Neural cell (in vitro differentiated cells): Measurements from ENCODE around the gene PDPK1. TPM values are rescaled to one million over a fixed set of nuclear protein-coding genes. Genes with fewer than 3 reads are reported as not detected.
"Not testable (repeated sequence)": the region's sequence is repeated elsewhere in the genome, so short reads cannot be mapped to it uniquely, and the experiment has no call there.

Experiments used
- H2AFZ ChIP-seq: fragments of 200-600, 300-800 bp; sonication (generic), shearing (Covaris generic); 2 replicates; pipeline ENCODE4 v1.6.0; 2014; ENCODE audit warnings: low read depth, mild to moderate bottlenecking, antibody characterized with exemption, low read length, moderate library complexity
- H3F3A ChIP-seq: fragments of 200-600 bp; shearing (Covaris generic); 2 replicates; pipeline ENCODE4 v1.6.1; 2016; ENCODE audit warnings: mild to moderate bottlenecking, moderate library complexity, mixed read lengths, antibody characterized with exemption, low read length; ENCODE audit not compliant: insufficient read depth, poor library complexity, severe bottlenecking
- H3K27ac ChIP-seq: fragments of 200-600, 300-800 bp; sonication (generic), shearing (Covaris generic); 2 replicates; pipeline ENCODE4 v1.5.1; 2014; ENCODE audit warnings: mild to moderate bottlenecking, low read length, moderate library complexity
- H3K27me3 ChIP-seq: fragments of 300-800, 200-600 bp; sonication (generic), shearing (Covaris generic); 2 replicates; pipeline ENCODE4 v1.6.0; 2014; ENCODE audit warnings: mild to moderate bottlenecking, low read depth, low read length, moderate library complexity; ENCODE audit not compliant: insufficient read depth
- H3K36me3 ChIP-seq: fragments of 300-800, 200-600 bp; sonication (generic), shearing (Covaris generic); 2 replicates; pipeline ENCODE4 v1.5.1; 2014; ENCODE audit warnings: mild to moderate bottlenecking, antibody characterized with exemption, low read length, moderate library complexity; ENCODE audit not compliant: insufficient read depth
- H3K4me2 ChIP-seq: fragments of 300-800, 200-600 bp; sonication (generic), shearing (Covaris generic); 2 replicates; pipeline ENCODE4 v1.6.0; 2014; ENCODE audit warnings: mild to moderate bottlenecking, low read length
- H3K4me3 ChIP-seq: fragments of 300-800, 200-600 bp; sonication (generic), shearing (Covaris generic); 2 replicates; pipeline ENCODE4 v1.5.1; 2014; ENCODE audit warnings: mild to moderate bottlenecking, low read length, moderate library complexity
- H3K79me2 ChIP-seq: fragments of 200-600 bp; shearing (Covaris generic); replicated peaks from 2 replicates; pipeline ENCODE4 v1.6.0; 2014; ENCODE audit warnings: mild to moderate bottlenecking, low read length, moderate library complexity; ENCODE audit not compliant: insufficient read depth
- H3K9ac ChIP-seq: fragments of 300-800, 200-600 bp; sonication (generic), shearing (Covaris generic); 2 replicates; pipeline ENCODE4 v1.6.1; 2016; ENCODE audit warnings: mild to moderate bottlenecking, low read length, mixed read lengths
- H3K9me2 ChIP-seq: fragments of 200-600 bp; shearing (Covaris generic); 2 replicates; pipeline ENCODE4 v1.6.1; 2016; ENCODE audit warnings: mild to moderate bottlenecking, low read length, mixed read lengths; ENCODE audit not compliant: insufficient read depth
- H3K9me3 ChIP-seq: fragments of 200-600, 300-800 bp; sonication (generic), shearing (Covaris generic); 2 replicates; pipeline ENCODE4 v1.6.1; 2016; ENCODE audit warnings: mild to moderate bottlenecking, mixed run types, low read length, moderate library complexity, mixed read lengths
- H4K20me1 ChIP-seq: fragments of 200-600 bp; shearing (Covaris generic); 2 replicates; pipeline ENCODE4 v1.6.1; 2016; ENCODE audit warnings: mild to moderate bottlenecking, mixed run types; ENCODE audit not compliant: insufficient read depth
- CTCF ChIP-seq: fragments of 450-650 bp; IDR thresholded peaks from 2 replicates; pipeline ENCODE4 v1.5.1; 2014; ENCODE audit warnings: antibody characterized with exemption, mild to moderate bottlenecking, moderate library complexity; ENCODE audit not compliant: poor library complexity, severe bottlenecking
- EP300 ChIP-seq: fragments of 450-650 bp; conservative IDR thresholded peaks from 2 replicates; pipeline ENCODE4 v1.6.1; 2014; ENCODE audit warnings: antibody characterized with exemption, mild to moderate bottlenecking, moderate library complexity; ENCODE audit not compliant: poor library complexity, severe bottlenecking
- EZH2 ChIP-seq: fragments of 200-600, 300-800 bp; shearing (Covaris generic), sonication (generic); IDR thresholded peaks from 2 replicates; pipeline ENCODE4 v1.6.1; 2014; ENCODE audit warnings: antibody characterized with exemption, low read length, borderline replicate concordance, mild to moderate bottlenecking; ENCODE audit not compliant: insufficient read depth, poor library complexity, severe bottlenecking
- MXI1 ChIP-seq: fragments of 450-650 bp; conservative IDR thresholded peaks from 2 replicates; pipeline ENCODE4 v1.6.1; 2014; ENCODE audit warnings: antibody characterized with exemption, mild to moderate bottlenecking; ENCODE audit not compliant: poor library complexity, severe bottlenecking
- POLR2AphosphoS5 ChIP-seq: IDR thresholded peaks from 2 replicates; pipeline ENCODE4 v1.6.1; 2012
- RAD21 ChIP-seq: fragments of 450-650 bp; conservative IDR thresholded peaks from 2 replicates; pipeline ENCODE4 v1.6.1; 2014; ENCODE audit warnings: antibody characterized with exemption, mild to moderate bottlenecking, moderate library complexity
- REST ChIP-seq: IDR thresholded peaks from 2 replicates; pipeline ENCODE4 v1.6.1; 2012; ENCODE audit warnings: borderline replicate concordance
- SMC3 ChIP-seq: fragments of 450-650 bp; conservative IDR thresholded peaks from 2 replicates; pipeline ENCODE4 v1.6.1; 2014; ENCODE audit warnings: antibody characterized with exemption, mild to moderate bottlenecking, moderate library complexity; ENCODE audit not compliant: poor library complexity
- TAF1 ChIP-seq: IDR thresholded peaks from 2 replicates; pipeline ENCODE4 v1.6.1; 2012; ENCODE audit warnings: low read depth
- polyA plus RNA-seq: library from polyadenylated mRNA; depleted of rRNA; stranded (reverse); fragments of >200 nt; gene quantifications from 2 replicates; pipeline ENCODE4 v1.2.3, GENCODE V29; 2014

Gene PDPK1
- polyA plus RNA-seq, 1 donor from 2014 or later = 18.6 TPM

GRCh38 chr16:2609345-2609744, 71.5 kb downstream of the PDPK1 start:
- not testable (repeated sequence) for H2AFZ ChIP-seq, H4K20me1 ChIP-seq, H3K27me3 ChIP-seq, H3K9me2 ChIP-seq, H3F3A ChIP-seq, H3K79me2 ChIP-seq, H3K4me2 ChIP-seq, H3K27ac ChIP-seq, H3K36me3 ChIP-seq, H3K4me3 ChIP-seq, H3K9ac ChIP-seq, H3K9me3 ChIP-seq

GRCh38 chr16:2609827-2610470, 72.1 kb downstream of the PDPK1 start:
- Histone ChIP-seq H3K9ac (no peak overlapping the region), H3K27ac (no peak overlapping the region), H3K4me3 (no peak overlapping the region), H3K36me3 (no peaks in the 10 kb centered on the region), H3K4me2 (no peak overlapping the region), H2AFZ (no peak overlapping the region), H3K9me3 (no peaks in the 10 kb centered on the region), H4K20me1 (no peaks in the 10 kb centered on the region), H3K9me2 (no peaks in the 10 kb centered on the region), H3K79me2 (no peaks in the 10 kb centered on the region), H3K27me3 (no peaks in the 10 kb centered on the region), H3F3A (no peaks in the 10 kb centered on the region)
- TF ChIP-seq MXI1 (no peak), REST (no peak), EZH2 (no peak), RAD21 (no peak), EP300 (no peak), POLR2AphosphoS5 (no peak), CTCF (no peak), SMC3 (no peak), TAF1 (no peak)
